ENCODE measurements around the gene KIFAP3.
"Not testable (repeated sequence)": the region's sequence is repeated elsewhere in the genome, so short reads cannot be mapped to it uniquely, and the experiment has no call there.

Gene KIFAP3

GRCh38 chr1:169918927-169919326 lies 155.6 kb downstream of the KIFAP3 start:
- DNase-seq = no peak

DNA sequence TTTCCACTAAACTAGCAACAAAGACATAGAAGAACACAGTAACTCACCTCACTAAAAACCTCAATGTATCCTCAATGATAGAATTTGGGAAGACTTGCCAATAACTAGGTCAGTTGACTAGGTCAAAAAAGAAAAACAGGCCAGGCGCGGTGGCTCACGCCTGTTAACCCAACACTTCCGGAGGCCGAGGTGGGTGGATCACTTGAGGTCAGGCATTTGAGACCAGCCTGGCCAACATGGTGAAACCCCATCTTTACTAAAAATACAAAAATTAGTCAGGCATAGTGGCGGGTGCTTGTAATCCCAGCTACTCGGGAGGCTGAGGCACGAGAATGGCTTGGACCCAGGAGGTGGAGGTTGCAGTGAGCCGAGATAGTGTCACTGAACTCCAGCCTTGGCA lies 156.3 kb downstream of the KIFAP3 start:
- not testable (repeated sequence) for DNase-seq

DNA sequence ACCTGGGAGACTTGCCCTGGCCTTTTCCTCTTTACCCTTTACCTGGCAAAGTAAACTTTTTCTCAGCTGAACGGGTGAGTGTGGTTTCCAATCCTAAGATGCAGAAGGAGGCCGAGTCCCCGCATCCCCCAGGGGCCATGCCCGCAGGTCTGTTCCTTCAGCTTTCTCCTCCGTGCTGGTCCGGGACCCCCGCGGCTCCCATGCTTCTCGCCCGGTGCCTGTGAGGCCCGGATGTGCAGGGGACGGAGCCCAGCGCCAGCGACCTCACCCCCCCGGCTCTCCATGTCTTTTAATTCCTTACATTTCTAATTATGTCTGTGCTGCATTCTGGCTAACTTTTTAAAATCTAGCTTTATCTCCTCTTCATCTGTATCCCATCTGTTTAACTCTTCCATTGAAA lies 159.3 kb downstream of the KIFAP3 start:
- DNase-seq = no peak

GRCh38 chr1:169914531-169914930 lies 160.0 kb downstream of the KIFAP3 start:
- DNase-seq = no peak

DNA sequence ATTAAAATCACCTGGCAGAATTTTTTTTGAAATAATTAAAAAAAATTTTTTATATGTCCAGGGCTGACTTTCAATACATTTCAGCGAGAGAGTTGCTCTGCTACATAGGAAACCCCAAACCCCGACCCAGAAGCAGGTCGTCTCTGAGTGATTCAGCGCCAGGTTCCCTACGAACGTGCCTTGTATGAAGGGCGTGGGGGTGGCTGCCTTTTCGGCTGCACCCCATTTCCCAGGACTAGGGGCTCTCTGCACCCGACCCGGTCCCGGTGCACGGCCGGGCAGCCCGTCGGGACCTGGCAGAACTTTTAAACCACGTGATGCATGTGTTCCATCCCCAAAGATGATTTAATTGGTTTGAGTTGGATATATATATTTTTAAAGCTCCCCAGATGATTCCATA lies 165.0 kb downstream of the KIFAP3 start:
- DNase-seq = no peak

- no peak for DNase-seq
Observed at GRCh38 chr1:169906938-169907337, 167.6 kb downstream of the KIFAP3 start.

DNA sequence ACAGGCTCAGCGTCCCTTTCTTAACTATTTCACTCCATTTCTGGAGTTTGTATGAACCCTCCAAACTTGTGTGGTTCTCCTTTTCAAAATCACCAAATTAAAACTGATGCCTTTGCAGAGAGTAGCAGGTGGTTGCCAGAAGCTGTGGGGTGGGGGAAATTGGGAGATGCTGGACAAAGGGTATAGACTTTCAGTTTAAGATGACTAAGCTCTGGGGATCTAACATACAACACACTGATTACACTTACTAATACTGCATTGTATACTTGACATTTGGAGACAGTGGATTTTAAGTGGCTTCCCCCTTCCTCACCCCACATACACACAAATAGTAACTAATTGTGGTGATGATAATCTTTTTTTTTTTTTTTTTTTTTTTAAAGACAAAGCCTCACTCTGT lies 169.7 kb downstream of the KIFAP3 start:
- no peak for DNase-seq

- DNase-seq = no peak
Observed at GRCh38 chr1:169902751-169903150, 171.7 kb downstream of the KIFAP3 start.

DNA sequence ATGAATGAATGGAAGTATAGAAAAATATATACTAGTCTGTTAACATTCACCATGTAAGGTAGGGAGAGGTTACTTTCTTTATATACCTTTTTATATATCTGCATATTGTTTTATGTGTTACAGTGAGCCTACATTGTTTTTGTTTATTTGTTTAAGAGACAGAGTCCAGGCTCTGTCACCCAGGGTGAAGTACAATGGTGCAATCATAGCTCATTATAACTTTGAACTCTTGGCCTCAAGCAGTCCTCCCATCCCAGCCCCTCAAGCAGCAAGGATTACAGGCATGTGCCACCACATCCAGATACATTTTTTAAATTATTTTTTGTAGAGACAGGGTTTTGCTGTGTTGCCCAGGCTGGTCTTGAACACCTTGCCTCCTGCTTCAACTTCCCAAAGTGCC lies 173.4 kb downstream of the KIFAP3 start:
- DNase-seq = no peak

DNA sequence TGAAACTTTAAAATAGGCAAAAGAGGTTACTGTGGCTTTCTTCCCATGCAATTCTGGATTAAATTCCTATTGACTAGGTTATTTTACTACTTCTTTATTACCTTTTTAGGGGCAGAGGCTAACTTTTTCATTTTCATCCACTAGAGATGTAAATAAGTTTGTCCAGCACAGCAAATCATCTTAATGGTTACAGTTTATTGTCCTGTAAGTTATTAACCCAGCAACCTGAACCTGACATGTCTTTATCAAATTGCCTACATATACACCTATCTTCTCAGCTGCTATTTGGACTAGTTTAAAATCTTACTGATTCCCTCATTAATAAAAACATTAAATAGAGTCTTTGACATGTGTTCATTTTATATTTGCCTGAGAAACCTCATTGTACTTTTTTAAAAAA lies 173.9 kb downstream of the KIFAP3 start:
- DNase-seq = no peak

DNA sequence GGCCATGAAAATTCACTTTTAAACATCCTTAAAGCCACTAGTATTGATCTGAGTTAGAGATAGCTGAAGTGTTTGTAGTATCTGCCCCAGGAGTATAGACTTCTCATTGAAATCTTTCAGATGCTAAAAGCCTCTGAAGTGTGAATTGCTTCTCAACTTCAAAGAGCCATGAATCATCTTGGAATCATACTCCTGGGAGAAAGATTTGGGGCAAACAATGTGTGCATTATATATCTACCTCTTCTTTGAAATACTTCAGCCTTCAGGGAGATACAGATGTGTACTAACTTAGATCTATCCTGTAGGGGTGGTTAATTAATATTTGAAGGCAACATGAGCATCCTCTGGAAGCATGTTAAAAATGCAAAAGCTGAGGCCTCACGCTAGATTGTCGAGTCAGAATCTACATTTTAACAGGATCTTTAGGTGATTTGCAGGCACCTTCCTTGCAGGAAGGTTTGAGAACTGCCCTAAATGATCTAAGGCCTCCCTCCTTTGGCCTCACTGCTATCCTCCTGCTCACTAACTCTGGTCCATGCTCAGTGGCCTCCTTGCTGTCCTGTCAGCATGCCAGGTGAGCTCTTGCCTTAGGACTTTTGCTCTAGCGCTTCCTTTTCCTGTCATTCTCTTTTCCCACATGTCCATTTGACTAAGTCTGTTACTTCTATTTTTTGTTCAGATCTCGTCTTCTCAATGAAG lies 174.8 kb downstream of the KIFAP3 start:
- DNase-seq = no peak

GRCh38 chr1:169896013-169896412 lies 178.5 kb downstream of the KIFAP3 start:
- DNase-seq = no peak

- DNase-seq = no peak
Observed at GRCh38 chr1:169894424-169895145, 179.9 kb downstream of the KIFAP3 start.

- peak; percentile 97 for DNase-seq
Observed at GRCh38 chr1:169893645-169894423, 180.7 kb downstream of the KIFAP3 start, which contains the start of gene SCYL3. Gene SCYL3 (minus strand): TSS chr1:169893896. CDS start chr1:169888840, 5,056 bp downstream.

DNA sequence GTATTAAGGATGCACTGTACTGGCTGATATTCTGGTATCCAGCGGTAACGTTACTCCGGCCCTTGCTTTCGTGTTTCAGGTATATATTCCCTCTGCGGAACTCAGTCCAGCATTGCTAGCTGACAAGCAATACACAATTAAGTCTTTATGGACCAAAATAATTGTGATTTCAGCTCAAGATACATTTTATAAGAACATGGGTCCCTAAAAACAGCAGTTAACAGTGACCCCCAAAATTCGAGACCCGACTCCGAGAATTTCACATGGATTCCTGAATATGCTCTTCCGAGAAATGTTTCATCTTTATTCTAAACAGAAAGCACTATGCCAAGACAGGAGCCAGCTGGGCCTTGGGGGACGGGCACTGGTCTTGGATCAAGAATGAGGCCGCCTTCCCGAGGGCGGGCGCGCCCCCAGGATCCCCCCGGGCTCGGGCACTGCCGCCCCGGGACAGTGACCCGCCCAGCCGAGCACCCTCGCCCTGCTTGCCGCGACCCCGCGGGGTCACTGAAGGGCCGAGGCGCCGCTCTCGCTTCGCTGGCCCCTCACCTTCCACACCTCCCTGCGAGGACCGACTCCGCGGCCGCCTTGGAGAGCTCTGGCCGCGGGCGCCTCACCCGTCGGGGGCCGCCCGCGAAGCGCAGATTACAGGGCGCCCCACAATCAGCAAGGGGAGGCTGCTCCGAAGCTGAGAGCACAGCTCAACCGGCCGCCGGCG lies 181.4 kb downstream of the KIFAP3 start:
- peak; percentile 64 for DNase-seq

- no peak for DNase-seq
Observed at GRCh38 chr1:169892176-169892926, 182.1 kb downstream of the KIFAP3 start.

GRCh38 chr1:169891539-169891885 lies 183.0 kb downstream of the KIFAP3 start:
- no peak for DNase-seq

GRCh38 chr1:169890761-169891538 lies 183.5 kb downstream of the KIFAP3 start:
- no peak for DNase-seq

DNA sequence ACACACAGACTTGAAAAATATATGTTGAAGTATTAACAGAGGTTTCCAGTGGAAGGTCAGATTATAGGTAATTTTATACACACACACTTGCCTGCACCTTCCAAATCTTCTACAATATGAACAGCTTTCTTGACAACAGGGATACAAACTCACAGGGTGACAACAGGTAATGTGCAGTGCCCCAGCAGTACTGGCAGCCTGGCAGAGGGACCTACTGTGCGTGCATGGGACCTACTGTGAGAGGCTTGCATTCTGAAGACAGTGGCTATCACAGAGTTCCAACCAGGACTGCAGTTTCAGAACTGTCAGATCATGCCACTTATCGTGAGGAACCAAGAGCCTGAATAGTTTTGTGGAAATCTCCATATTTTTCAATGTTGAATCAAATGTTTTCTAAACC lies 184.6 kb downstream of the KIFAP3 start:
- DNase-seq = no peak

- DNase-seq = no peak
Observed at GRCh38 chr1:169886931-169887330, 187.6 kb downstream of the KIFAP3 start.

GRCh38 chr1:169886422-169886821 lies 188.1 kb downstream of the KIFAP3 start:
- DNase-seq = no peak

- no peak for DNase-seq
Observed at GRCh38 chr1:169885207-169885606, 189.3 kb downstream of the KIFAP3 start.

Data from femur (tissue), 1 donor.